Glutamatergic neuron (in vitro differentiated cells): ENCODE data around the gene PHLPP1. TPM values are rescaled to one million over a fixed set of nuclear protein-coding genes. Genes with fewer than 3 reads are reported as not detected.

ENCODE experiments used
- DNase-seq: peaks from one replicate; pipeline ENCODE4 v3.0.0; 2022
- H3K27ac Mint-ChIP-seq: one replicate; pipeline ENCODE4 v1.8.0; 2020; ENCODE audit warnings: mild to moderate bottlenecking, mixed read lengths, inconsistent platforms; ENCODE audit not compliant: unreplicated experiment
- H3K27me3 Mint-ChIP-seq: one replicate; pipeline ENCODE4 v1.8.0; 2020; ENCODE audit warnings: mild to moderate bottlenecking, moderate library complexity, mixed read lengths, inconsistent platforms; ENCODE audit not compliant: unreplicated experiment
- H3K36me3 Mint-ChIP-seq: one replicate; pipeline ENCODE4 v1.8.0; 2020; ENCODE audit warnings: mild to moderate bottlenecking, mixed read lengths, inconsistent platforms; ENCODE audit not compliant: unreplicated experiment
- H3K4me1 Mint-ChIP-seq: one replicate; pipeline ENCODE4 v1.8.0; 2020; ENCODE audit warnings: mild to moderate bottlenecking, low read depth, mixed read lengths, inconsistent platforms; ENCODE audit not compliant: unreplicated experiment
- H3K4me3 Mint-ChIP-seq: one replicate; pipeline ENCODE4 v1.8.0; 2020; ENCODE audit warnings: mild to moderate bottlenecking, mixed read lengths, inconsistent platforms; ENCODE audit not compliant: unreplicated experiment
- H3K9me3 Mint-ChIP-seq: one replicate; pipeline ENCODE4 v1.8.0; 2020; ENCODE audit warnings: mild to moderate bottlenecking, moderate library complexity, mixed read lengths, inconsistent platforms; ENCODE audit not compliant: unreplicated experiment
- total RNA-seq: library from RNA; stranded (reverse); fragmentation: NEBNext Ultra II Directional; extraction: Animal tissue kit (Norgen Biotek cat#: 25700); gene quantifications from one replicate; pipeline ENCODE4 v1.2.1, GENCODE V29; 2021; ENCODE audit not compliant: unreplicated experiment
- TF ChIP-seq, protein P1 (sequence below): fragments of 200-600 bp; sonication (generic); IDR thresholded peaks from one replicate; pipeline ENCODE4 v1.5.0; 2021; ENCODE audit not compliant: partially characterized antibody, unreplicated experiment

The PHLPP1 gene
- total RNA-seq, 1 donor from 2014 or later: 14.0 TPM

DNA sequence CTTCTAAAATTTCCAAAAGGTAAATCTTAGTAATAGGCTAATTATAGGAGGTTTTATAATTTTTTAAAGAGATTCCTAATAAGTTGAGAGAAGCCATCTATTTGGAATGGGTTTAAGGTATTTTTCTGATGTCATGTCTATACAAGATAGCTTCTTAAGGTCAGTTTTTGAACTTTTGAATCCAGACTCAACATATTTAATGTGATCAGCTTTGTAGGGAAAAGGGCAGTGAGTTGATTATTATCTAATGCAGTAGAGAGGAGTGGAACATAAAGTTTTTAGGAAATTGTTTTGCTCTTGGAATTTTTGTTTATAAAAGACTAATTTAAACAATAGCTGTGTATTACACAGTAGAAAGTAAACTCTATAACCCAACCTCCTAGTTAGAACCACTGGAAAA lies 96.3 kb downstream of the PHLPP1 start:
- Mint-ChIP-seq H3K4me1 (peaks cover 2% of the 10 kb centered on the region), H3K4me3 (no peak overlapping the region), H3K9me3 (no peaks in the 10 kb centered on the region), H3K27ac (no peak overlapping the region), H3K27me3 (no peaks in the 10 kb centered on the region), H3K36me3 (no peaks in the 10 kb centered on the region)
- DNase-seq: no peak
- TF ChIP-seq, protein P1, sequence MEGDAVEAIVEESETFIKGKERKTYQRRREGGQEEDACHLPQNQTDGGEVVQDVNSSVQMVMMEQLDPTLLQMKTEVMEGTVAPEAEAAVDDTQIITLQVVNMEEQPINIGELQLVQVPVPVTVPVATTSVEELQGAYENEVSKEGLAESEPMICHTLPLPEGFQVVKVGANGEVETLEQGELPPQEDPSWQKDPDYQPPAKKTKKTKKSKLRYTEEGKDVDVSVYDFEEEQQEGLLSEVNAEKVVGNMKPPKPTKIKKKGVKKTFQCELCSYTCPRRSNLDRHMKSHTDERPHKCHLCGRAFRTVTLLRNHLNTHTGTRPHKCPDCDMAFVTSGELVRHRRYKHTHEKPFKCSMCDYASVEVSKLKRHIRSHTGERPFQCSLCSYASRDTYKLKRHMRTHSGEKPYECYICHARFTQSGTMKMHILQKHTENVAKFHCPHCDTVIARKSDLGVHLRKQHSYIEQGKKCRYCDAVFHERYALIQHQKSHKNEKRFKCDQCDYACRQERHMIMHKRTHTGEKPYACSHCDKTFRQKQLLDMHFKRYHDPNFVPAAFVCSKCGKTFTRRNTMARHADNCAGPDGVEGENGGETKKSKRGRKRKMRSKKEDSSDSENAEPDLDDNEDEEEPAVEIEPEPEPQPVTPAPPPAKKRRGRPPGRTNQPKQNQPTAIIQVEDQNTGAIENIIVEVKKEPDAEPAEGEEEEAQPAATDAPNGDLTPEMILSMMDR: no peak

DNA sequence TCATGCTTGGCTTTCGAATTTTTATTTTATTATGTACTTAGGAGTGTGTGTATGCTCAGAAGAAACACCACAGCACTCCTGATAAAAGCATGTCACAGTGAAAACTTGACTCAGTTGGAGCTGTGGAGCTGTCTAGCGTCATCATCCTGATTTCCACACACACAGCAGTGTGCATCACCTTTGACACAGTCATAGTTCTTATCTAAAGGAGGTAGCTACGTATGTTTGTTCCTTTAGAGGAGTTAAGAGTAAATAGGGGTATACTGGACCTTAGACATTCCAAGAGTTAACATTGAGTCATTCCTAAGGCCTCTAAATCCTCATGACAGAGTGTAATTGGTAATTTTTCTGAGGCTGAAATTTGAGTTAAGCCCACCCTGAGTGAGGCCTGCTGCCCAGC lies 96.9 kb downstream of the PHLPP1 start:
- no peak overlapping the region for H3K4me3 Mint-ChIP-seq
- no peaks in the 10 kb centered on the region for H3K27me3 Mint-ChIP-seq
- no peak for DNase-seq
- TF ChIP-seq, protein P1: no peak
- peaks cover 2% of the 10 kb centered on the region for H3K4me1 Mint-ChIP-seq
- H3K9me3 Mint-ChIP-seq: no peaks in the 10 kb centered on the region
- H3K27ac Mint-ChIP-seq: no peak overlapping the region
- no peaks in the 10 kb centered on the region for H3K36me3 Mint-ChIP-seq

DNA sequence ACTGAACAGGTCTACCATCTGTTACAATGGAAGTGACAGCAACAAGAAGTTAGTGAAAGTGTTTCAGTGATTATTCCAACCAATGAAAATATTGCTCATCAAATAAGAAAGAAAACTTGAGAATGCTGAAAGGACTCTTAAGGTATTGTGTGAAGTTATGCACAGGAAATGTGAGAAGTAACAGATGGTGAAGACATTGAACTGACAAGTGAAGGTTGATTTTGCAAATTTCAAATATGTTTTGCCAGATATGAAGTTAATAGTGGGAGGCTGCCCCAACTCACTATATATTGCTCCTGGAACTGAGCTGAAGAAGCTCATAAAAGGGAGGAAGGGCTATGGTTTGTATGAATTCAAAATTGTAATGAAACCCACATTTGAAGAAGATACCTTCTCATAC lies 97.5 kb downstream of the PHLPP1 start:
- TF ChIP-seq, protein P1: no peak
- no peak overlapping the region for H3K27ac Mint-ChIP-seq

DNA sequence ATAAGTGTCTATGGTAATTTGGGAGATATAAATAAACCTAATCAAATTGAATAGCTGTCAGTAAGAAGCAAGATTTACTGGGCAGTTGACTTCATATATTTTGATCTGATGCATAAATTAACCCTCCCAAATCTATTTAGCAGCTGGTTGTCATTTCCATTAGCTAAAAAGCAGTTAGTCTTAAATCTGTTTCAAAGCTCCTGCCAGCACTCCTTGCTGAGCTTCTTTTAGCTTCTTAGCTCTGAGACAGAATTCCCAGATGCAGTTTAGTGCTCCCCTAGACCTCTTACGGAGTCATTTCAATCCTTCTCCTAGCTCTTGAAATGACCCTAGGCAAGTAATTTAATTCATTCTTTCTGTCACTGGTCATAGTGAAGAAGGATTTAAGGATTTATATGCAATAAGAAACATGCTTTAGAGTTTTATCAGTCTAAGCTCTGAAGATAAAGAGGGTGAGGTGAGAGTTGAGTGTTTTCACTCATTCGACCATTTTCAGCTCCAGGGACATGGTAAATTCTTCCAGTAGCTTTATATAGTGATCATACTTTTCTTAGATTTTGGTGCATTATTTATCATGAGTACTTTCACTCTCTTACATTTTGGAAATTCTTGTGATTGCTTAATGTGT lies 98.9 kb downstream of the PHLPP1 start:
- Mint-ChIP-seq H3K4me3 (no peak overlapping the region), H3K27me3 (no peaks in the 10 kb centered on the region), H3K9me3 (no peaks in the 10 kb centered on the region), H3K4me1 (peaks cover 2% of the 10 kb centered on the region), H3K27ac (no peak overlapping the region), H3K36me3 (no peaks in the 10 kb centered on the region)
- TF ChIP-seq, protein P1: no peak
- no peak for DNase-seq

More for the DNA sequence above, 97.5 kb downstream of the PHLPP1 start:
- Mint-ChIP-seq H3K4me1 (peaks cover 2% of the 10 kb centered on the region), H3K36me3 (no peaks in the 10 kb centered on the region), H3K27me3 (no peaks in the 10 kb centered on the region), H3K4me3 (no peak overlapping the region), H3K9me3 (no peaks in the 10 kb centered on the region)
- DNase-seq: no peak

DNA sequence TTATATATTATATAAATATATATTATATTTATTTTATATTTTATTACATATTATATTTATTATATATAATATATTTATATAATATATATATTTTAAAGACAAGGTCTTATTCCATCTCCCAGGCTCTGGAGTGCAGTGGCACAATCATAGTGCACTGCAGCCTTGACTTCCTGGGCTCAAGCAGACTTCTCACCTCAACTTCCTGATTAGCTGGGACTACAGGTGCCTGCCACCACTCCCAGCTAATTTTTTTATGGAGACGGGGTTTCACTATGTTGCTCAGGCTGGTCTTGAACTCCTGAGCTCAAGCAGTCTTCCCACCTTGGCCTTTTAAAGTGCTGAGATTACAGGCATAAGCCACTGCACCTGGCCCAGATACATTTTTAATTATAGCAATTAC lies 110.0 kb downstream of the PHLPP1 start:
- Mint-ChIP-seq H3K4me3 (no peak overlapping the region), H3K36me3 (no peaks in the 10 kb centered on the region), H3K9me3 (no peaks in the 10 kb centered on the region), H3K27me3 (no peaks in the 10 kb centered on the region), H3K27ac (no peak overlapping the region), H3K4me1 (peaks cover 8% of the 10 kb centered on the region)
- DNase-seq: no peak
- TF ChIP-seq, protein P1: no peak
